ENCODE results near the gene SERPINH1.

Gene SERPINH1

DNA sequence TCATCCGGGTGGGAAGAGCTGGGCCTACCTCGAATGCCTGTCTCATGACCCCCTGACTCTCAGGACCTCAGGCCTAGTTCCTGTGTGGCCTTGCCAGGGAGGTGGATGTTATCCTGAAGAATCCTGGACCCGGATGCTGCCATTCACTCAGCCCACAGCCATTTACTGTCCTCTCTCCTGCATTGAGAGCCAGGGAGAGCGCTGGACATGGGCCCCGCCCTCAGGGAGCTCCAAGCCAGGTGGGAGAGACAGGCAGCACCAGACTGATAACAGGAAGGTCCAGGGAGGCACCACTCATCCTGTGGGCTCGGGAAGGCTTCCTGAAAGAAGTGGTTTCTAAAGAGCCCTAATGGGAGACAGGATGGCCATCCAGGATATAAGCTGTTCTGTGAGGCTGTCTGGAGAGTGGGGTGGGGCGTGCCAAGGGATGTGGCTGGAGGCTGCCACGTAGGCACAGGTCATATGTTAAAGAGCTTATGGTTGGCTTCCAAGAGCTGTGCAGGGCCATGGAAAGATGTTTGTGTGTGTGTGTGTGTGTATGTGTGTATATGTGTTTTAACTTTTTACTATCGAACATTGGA, 8.6 kb downstream of the SERPINH1 start:
- ChIA-PET POLR2A (ENCODE audit: low non-redundant PET) (no interaction called here), CTCF (no interaction called here)
- no peak for DNase-seq (ENCODE audit: low spot score)
- TF ChIP-seq, protein P1, sequence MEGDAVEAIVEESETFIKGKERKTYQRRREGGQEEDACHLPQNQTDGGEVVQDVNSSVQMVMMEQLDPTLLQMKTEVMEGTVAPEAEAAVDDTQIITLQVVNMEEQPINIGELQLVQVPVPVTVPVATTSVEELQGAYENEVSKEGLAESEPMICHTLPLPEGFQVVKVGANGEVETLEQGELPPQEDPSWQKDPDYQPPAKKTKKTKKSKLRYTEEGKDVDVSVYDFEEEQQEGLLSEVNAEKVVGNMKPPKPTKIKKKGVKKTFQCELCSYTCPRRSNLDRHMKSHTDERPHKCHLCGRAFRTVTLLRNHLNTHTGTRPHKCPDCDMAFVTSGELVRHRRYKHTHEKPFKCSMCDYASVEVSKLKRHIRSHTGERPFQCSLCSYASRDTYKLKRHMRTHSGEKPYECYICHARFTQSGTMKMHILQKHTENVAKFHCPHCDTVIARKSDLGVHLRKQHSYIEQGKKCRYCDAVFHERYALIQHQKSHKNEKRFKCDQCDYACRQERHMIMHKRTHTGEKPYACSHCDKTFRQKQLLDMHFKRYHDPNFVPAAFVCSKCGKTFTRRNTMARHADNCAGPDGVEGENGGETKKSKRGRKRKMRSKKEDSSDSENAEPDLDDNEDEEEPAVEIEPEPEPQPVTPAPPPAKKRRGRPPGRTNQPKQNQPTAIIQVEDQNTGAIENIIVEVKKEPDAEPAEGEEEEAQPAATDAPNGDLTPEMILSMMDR (conservative IDR thresholded peaks at IDR 0.05; ENCODE audit: low read depth), result no peak
- H3K27ac ChIP-seq, result peak overlapping the region; percentile 60

DNA sequence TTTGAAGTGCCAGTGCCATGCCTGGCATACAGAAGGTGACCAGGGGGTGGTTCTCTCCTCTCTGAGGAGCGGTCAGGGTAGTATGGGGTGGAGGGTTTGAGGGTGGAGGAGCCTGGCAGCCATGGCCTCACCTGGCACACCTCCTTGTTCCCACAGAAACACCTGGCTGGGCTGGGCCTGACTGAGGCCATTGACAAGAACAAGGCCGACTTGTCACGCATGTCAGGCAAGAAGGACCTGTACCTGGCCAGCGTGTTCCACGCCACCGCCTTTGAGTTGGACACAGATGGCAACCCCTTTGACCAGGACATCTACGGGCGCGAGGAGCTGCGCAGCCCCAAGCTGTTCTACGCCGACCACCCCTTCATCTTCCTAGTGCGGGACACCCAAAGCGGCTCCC, 9.6 kb downstream of the SERPINH1 start:
- ChIA-PET CTCF (no interaction called here), POLR2A (ENCODE audit: low non-redundant PET) (no interaction called here)
- peak overlapping the region; percentile 60 for H3K27ac ChIP-seq
- DNase-seq (ENCODE audit: low spot score), result no peak
- TF ChIP-seq, protein P1 (conservative IDR thresholded peaks at IDR 0.05; ENCODE audit: low read depth), result no peak

DNA sequence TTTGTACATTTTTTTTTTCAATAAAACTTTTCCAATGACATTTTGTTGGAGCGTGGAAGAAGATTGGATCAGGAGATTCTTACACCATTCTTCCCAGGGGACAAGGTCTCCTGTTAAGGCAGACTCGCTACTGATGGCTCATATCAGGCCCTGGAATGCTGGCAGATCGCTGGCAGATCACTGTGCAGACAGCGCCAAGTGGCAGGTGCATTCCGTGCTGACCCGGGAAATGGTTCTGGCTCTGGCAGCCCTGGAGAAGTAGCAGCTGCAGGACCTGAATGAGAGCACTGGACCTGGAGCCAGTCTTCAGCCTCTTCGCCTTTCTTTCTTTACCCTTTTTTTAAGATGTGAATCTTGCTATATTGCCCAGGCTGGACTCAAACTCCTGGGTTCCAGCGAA, 10.7 kb downstream of the SERPINH1 start:
- POLR2A ChIA-PET (ENCODE audit: low non-redundant PET), result interaction anchor here (0.5 kb wide), 1 partner anchor 104 kb away, joined by 3 read pairs; no protein-coding TSS in a partner anchor
- TF ChIP-seq, protein P1 (conservative IDR thresholded peaks at IDR 0.05; ENCODE audit: low read depth), result no peak
- H3K27ac ChIP-seq, result peak overlapping the region; percentile 60
- CTCF ChIA-PET, result no interaction called here
- DNase-seq (ENCODE audit: low spot score), result no peak

DNA sequence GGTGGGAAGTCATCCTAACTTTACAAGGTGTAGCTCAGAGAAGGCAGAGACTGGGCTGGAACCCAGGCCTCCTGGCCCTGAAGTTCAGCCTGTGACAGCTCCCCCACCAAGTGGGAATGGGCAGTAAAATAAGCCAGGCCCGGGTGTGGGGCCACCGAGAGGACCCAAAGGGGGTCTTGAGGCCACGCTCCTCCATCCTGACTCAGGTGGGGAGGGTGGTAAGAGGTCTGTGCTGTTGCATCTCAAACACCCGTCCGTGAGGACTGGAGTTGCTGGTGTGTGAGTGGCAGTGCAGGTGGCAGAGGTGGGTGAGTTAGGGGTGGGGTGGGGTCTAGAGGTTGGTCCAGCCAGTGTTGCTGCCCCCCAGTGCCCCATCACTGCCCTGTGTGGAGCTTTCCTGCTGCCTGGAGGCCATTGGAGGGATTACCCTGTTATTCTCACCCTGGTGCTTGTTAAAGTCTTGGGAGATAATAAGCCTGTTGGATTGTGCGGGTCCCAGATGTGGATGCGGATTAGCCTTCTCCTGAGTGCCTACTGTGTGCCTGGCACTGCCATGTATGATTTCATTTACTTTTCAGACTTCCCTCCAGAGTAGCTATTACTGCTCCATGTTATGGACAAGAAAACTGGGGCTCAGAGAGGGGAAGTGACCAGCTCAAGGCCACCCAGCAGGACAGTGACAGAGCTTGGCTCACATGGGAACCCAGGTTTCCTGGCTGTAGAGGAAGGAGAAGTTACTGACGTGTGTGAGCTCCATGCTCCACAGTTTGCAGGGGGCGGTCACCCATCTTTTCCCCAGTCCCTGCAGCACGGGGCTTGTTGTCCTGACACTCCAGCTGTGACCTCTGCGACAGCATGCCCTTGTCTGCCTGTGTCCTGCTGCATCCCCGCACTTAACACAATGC, 12.9 kb downstream of the SERPINH1 start:
- ChIA-PET POLR2A (ENCODE audit: low non-redundant PET) (interaction anchor here (0.9 kb wide), 1 partner anchor 9 kb away, joined by 3 read pairs; no protein-coding TSS in a partner anchor), CTCF (interaction anchor here (0.6 to 1.4 kb wide), 5 partner anchors 11 to 74 kb away, joined by 3 to 8 read pairs (median 3); no protein-coding TSS in a partner anchor)
- TF ChIP-seq, protein P1 (conservative IDR thresholded peaks at IDR 0.05; ENCODE audit: low read depth), result no peak
- no peak for DNase-seq (ENCODE audit: low spot score)
- H3K27ac ChIP-seq, result peak overlapping the region; percentile 46

DNA sequence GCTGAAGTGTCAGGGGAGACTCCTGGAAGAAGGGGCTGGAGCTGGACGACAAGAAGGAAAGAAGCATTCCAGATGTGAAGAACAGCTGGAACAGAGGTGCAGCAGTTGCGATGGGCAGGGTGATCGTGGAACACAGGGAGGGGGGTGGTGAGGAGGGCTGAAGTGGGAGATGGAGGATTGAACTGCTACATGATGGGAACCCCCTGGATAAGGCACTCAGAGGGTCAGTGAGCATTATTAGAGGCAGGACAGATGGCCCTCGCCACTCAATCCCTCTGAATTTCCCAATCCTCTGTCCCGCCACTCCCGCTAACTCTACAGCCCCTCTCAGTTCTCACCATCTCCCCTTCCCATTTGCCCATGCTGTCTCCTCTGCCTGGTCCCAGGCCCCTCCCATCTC, 14.0 kb downstream of the SERPINH1 start:
- H3K27ac ChIP-seq, result peak overlapping the region; percentile 46; the same call in 1 of the 2 replicates
- TF ChIP-seq, protein P1 (conservative IDR thresholded peaks at IDR 0.05; ENCODE audit: low read depth), result no peak
- ChIA-PET CTCF (interaction anchor here (0.5 to 0.6 kb wide), 6 partner anchors 10 to 793 kb away, joined by 3 to 8 read pairs (median 4); no protein-coding TSS in a partner anchor), POLR2A (ENCODE audit: low non-redundant PET) (interaction anchor here (0.7 kb wide), 1 partner anchor 565 kb away, joined by 3 read pairs; no protein-coding TSS in a partner anchor)
- DNase-seq (ENCODE audit: low spot score), result no peak

DNA sequence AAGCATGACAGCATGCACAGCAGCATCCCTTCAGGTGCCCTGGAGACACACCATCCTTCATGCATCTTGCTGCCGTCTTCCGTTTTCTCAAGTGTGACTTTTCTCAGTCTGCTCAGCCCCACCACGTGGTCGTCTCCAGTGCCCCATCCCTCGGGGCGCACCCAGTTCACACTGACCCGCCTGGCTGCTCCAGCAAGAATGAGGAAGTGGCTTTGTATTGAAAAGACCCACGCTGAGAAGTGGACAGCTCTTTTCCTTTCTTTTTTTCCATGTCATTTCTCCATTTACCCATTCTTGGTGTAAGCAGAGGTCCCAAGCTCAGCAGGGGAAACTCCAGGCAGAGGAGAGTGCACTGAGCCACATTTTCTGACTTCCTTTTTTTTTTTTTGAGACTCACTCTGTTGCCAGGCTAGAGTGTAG, 14.5 kb downstream of the SERPINH1 start:
- H3K27ac ChIP-seq, result peak overlapping the region; percentile 46; the same call in 1 of the 2 replicates
- POLR2A ChIA-PET (ENCODE audit: low non-redundant PET), result interaction anchor here (0.7 kb wide), 1 partner anchor 564 kb away, joined by 3 read pairs; no protein-coding TSS in a partner anchor
- TF ChIP-seq, protein P1 (conservative IDR thresholded peaks at IDR 0.05; ENCODE audit: low read depth), result no peak
- CTCF ChIA-PET, result interaction anchor here (0.5 to 0.7 kb wide), 5 partner anchors 22 to 793 kb away, joined by 4 to 8 read pairs (median 5); no protein-coding TSS in a partner anchor
- DNase-seq (ENCODE audit: low spot score), result no peak
